A673 (cell line): ENCODE data around the gene FHIP2A. TPM values are rescaled to one million over a fixed set of nuclear protein-coding genes. Genes with fewer than 3 reads are reported as not detected.

Source experiments
- BruUV-seq: library from RNA; stranded (reverse); fragments of 400-500 nt; replicated peaks from 2 replicates; lab custom pipeline; 2021; lab: Mats Ljungman, UMichigan
- CTCF ChIA-PET: fragments of 300-600 bp; sonication (Branson Sonifier 250); formaldehyde crosslinking; loops from one replicate; lab custom pipeline; 2022; ENCODE audit warnings: antibody characterized with exemption; lab: Charles Lee
- POLR2A ChIA-PET: fragments of 300-600 bp; sonication (Branson Sonifier 250); formaldehyde crosslinking; loops from one replicate; lab custom pipeline; 2022; ENCODE audit warnings: antibody characterized with exemption; ENCODE audit not compliant: low non-redundant PET; lab: Charles Lee
- DNase-seq: peaks from one replicate; pipeline ENCODE4 v3.0.0-alpha.2; 2015; ENCODE audit warnings: low spot score
- H3K27ac ChIP-seq: fragments of 200-600 bp; sonication (generic); 2 replicates; pipeline ENCODE4 v1.5.1; 2016; ENCODE audit warnings: mixed run types, low read depth, mild to moderate bottlenecking, mixed read lengths, antibody characterized with exemption, low read length; ENCODE audit not compliant: poor library complexity, severe bottlenecking
- H3K27me3 ChIP-seq: fragments of 200-600 bp; sonication (generic); replicated peaks from 2 replicates; pipeline ENCODE4 v1.6.1; 2017; ENCODE audit warnings: mixed run types, low read depth, mild to moderate bottlenecking, mixed read lengths, antibody characterized with exemption, low read length; ENCODE audit not compliant: insufficient read depth, poor library complexity
- H3K36me3 ChIP-seq: fragments of 200-600 bp; sonication (generic); 2 replicates; pipeline ENCODE4 v1.6.1; 2016; ENCODE audit warnings: mixed run types, mild to moderate bottlenecking, mixed read lengths, antibody characterized with exemption, low read length; ENCODE audit not compliant: insufficient read depth, poor library complexity, severe bottlenecking
- H3K4me1 ChIP-seq: fragments of 200-600 bp; sonication (generic); 2 replicates; pipeline ENCODE4 v1.6.1; 2017; ENCODE audit warnings: mixed run types, mild to moderate bottlenecking, mixed read lengths, antibody characterized with exemption, low read length; ENCODE audit not compliant: insufficient read depth, poor library complexity, severe bottlenecking
- H3K4me3 ChIP-seq: fragments of 200-600 bp; sonication (generic); 2 replicates; pipeline ENCODE4 v1.5.1; 2016; ENCODE audit warnings: low read depth, mixed run types, mild to moderate bottlenecking, mixed read lengths, low read length; ENCODE audit not compliant: poor library complexity, severe bottlenecking
- H3K9me3 ChIP-seq: fragments of 200-600 bp; sonication (generic); 2 replicates; pipeline ENCODE4 v1.6.1; 2016; ENCODE audit warnings: mixed run types, low read depth, mild to moderate bottlenecking, mixed read lengths, antibody characterized with exemption, low read length; ENCODE audit not compliant: poor library complexity, severe bottlenecking
- CTCF ChIP-seq: fragments of 300-800, 200-600 bp; sonication (generic); conservative IDR thresholded peaks from 2 replicates; pipeline ENCODE4 v1.5.1; 2017; ENCODE audit warnings: low read depth, mild to moderate bottlenecking, antibody characterized with exemption, low read length, moderate library complexity, mixed read lengths
- EZH2 ChIP-seq: fragments of 200-600 bp; sonication (generic); IDR thresholded peaks from 2 replicates; pipeline ENCODE4 v1.6.1; 2017; ENCODE audit warnings: borderline replicate concordance, low read depth, mild to moderate bottlenecking, mixed read lengths, antibody characterized with exemption, low read length; ENCODE audit not compliant: poor library complexity, severe bottlenecking
- intact Hi-C: fragments of 100-400 bp; cut with micrococcal nuclease; formaldehyde crosslinking; loops from one replicate; pipeline ENCODE4 v1.10.0; 2022; ENCODE audit not compliant: unreplicated experiment
- total RNA-seq: library from RNA; stranded (reverse); gene quantifications from 2 replicates; pipeline ENCODE4 v1.2.3, GENCODE V29; 2021

The FHIP2A gene
- total RNA-seq, 1 experiment from 2014 or later: 14.4 TPM

GRCh38 chr10:114801411-114801813 lies 20.2 kb upstream of the FHIP2A start:
- intact Hi-C loops: no loop called here
- TF ChIP-seq CTCF: no peak
- TF ChIP-seq EZH2: no peak
- no peak overlapping the region for H3K4me3 ChIP-seq
- no TSS peak for BruUV-seq
- H3K9me3 ChIP-seq: no peaks in the 10 kb centered on the region
- no peaks in the 10 kb centered on the region for H3K36me3 ChIP-seq
- H3K27me3 ChIP-seq: no peaks in the 10 kb centered on the region
- DNase-seq: no peak
- H3K27ac ChIP-seq: no peak overlapping the region
- POLR2A ChIA-PET: no interaction called here
- H3K4me1 ChIP-seq: no peaks in the 10 kb centered on the region
- CTCF ChIA-PET: no interaction called here

- POLR2A ChIA-PET: no interaction called here
Measured at GRCh38 chr10:114802177-114802576, 19.4 kb upstream of the FHIP2A start.

GRCh38 chr10:114806562-114807391 lies 14.8 kb upstream of the FHIP2A start:
- Histone ChIP-seq H3K4me1 (no peaks in the 10 kb centered on the region), H3K36me3 (no peaks in the 10 kb centered on the region), H3K27ac (no peak overlapping the region), H3K4me3 (no peak overlapping the region), H3K9me3 (no peaks in the 10 kb centered on the region), H3K27me3 (no peaks in the 10 kb centered on the region)
- ChIA-PET CTCF (no interaction called here), POLR2A (no interaction called here)
- TF ChIP-seq EZH2 (no peak), CTCF (no peak)
- DNase-seq: no peak
- no TSS peak for BruUV-seq
- intact Hi-C loops: no loop called here

More at GRCh38 chr10:114802177-114802576, 19.4 kb upstream of the FHIP2A start:
- CTCF ChIA-PET: no interaction called here
- no peak overlapping the region for H3K27ac ChIP-seq
- no peak for DNase-seq
- no peaks in the 10 kb centered on the region for H3K9me3 ChIP-seq
- no peaks in the 10 kb centered on the region for H3K36me3 ChIP-seq
- intact Hi-C loops: no loop called here
- no peak overlapping the region for H3K4me3 ChIP-seq
- no peak for TF ChIP-seq CTCF
- BruUV-seq: no TSS peak
- H3K27me3 ChIP-seq: no peaks in the 10 kb centered on the region
- H3K4me1 ChIP-seq: no peaks in the 10 kb centered on the region
